GM12891 (cell line): ENCODE data around the gene CSGALNACT2.

Experiments
- PAX5 ChIP-seq: IDR thresholded peaks from 2 replicates; pipeline ENCODE4 v1.6.1; 2011; ENCODE audit warnings: low read length, moderate library complexity, mild to moderate bottlenecking; ENCODE audit not compliant: insufficient read depth, severe bottlenecking
- POLR2A ChIP-seq: IDR thresholded peaks from 2 replicates; pipeline ENCODE4 v1.6.1; 2011; ENCODE audit warnings: low read depth, low read length, control low read depth
- POLR2AphosphoS5 ChIP-seq: IDR thresholded peaks from 2 replicates; pipeline ENCODE4 v1.6.1; 2011; ENCODE audit warnings: low read depth, low read length, control low read depth
- POU2F2 ChIP-seq: IDR thresholded peaks from 2 replicates; pipeline ENCODE4 v1.6.1; 2011; ENCODE audit warnings: low read depth, mild to moderate bottlenecking, control low read depth, low read length, moderate library complexity
- TAF1 ChIP-seq: IDR thresholded peaks from 2 replicates; pipeline ENCODE4 v1.6.1; 2011; ENCODE audit warnings: low read depth, low read length, control low read depth

GRCh38 chr10:43234471-43235041 lies 96.3 kb downstream of the CSGALNACT2 start:
- TF ChIP-seq POLR2A: no peak
- TF ChIP-seq POLR2AphosphoS5: no peak
- no peak for TF ChIP-seq TAF1
- TF ChIP-seq PAX5: no peak
- no peak for TF ChIP-seq POU2F2
